ENCODE data around the gene LRP1B.

DNA sequence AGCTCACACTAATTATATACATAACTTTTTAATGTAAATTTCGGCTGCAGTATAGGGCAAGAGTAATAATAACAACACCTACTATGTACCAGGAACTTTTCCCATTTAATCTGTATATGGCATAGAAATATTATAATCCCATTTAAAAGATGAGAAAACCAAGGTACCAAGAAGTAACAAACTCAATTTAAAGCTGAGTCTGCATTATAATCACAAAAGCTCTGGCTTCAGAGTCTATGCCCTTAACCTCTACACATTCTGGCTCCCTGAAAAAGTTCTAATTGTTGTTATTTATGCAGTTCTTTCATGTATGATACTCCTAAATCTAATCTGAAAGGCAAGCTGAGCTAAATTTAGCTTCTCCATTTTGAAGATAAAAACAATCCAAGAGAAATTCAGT, 1675.5 kb downstream of the LRP1B start:
- TF ChIP-seq MAX (CRISPR knock-in tag; IDR thresholded peaks at IDR 0.05) = no peak
- TF ChIP-seq, protein P1, sequence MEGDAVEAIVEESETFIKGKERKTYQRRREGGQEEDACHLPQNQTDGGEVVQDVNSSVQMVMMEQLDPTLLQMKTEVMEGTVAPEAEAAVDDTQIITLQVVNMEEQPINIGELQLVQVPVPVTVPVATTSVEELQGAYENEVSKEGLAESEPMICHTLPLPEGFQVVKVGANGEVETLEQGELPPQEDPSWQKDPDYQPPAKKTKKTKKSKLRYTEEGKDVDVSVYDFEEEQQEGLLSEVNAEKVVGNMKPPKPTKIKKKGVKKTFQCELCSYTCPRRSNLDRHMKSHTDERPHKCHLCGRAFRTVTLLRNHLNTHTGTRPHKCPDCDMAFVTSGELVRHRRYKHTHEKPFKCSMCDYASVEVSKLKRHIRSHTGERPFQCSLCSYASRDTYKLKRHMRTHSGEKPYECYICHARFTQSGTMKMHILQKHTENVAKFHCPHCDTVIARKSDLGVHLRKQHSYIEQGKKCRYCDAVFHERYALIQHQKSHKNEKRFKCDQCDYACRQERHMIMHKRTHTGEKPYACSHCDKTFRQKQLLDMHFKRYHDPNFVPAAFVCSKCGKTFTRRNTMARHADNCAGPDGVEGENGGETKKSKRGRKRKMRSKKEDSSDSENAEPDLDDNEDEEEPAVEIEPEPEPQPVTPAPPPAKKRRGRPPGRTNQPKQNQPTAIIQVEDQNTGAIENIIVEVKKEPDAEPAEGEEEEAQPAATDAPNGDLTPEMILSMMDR (IDR thresholded peaks at IDR 0.05) = no peak
- TF ChIP-seq ATF1 (CRISPR knock-in tag; IDR thresholded peaks at IDR 0.05) = no peak
- no peak for TF ChIP-seq TEAD4 (CRISPR knock-in tag; IDR thresholded peaks at IDR 0.05)
- no peak for TF ChIP-seq KAT7 (CRISPR knock-in tag; IDR thresholded peaks at IDR 0.05; ENCODE audit: borderline replicate concordance)
- TF ChIP-seq, protein P2, sequence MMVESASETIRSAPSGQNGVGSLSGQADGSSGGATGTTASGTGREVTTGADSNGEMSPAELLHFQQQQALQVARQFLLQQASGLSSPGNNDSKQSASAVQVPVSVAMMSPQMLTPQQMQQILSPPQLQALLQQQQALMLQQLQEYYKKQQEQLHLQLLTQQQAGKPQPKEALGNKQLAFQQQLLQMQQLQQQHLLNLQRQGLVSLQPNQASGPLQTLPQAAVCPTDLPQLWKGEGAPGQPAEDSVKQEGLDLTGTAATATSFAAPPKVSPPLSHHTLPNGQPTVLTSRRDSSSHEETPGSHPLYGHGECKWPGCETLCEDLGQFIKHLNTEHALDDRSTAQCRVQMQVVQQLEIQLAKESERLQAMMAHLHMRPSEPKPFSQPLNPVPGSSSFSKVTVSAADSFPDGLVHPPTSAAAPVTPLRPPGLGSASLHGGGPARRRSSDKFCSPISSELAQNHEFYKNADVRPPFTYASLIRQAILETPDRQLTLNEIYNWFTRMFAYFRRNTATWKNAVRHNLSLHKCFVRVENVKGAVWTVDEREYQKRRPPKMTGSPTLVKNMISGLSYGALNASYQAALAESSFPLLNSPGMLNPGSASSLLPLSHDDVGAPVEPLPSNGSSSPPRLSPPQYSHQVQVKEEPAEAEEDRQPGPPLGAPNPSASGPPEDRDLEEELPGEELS (CRISPR knock-in tag; IDR thresholded peaks at IDR 0.05) = no peak
- no peak for TF ChIP-seq CBFB (CRISPR knock-in tag; IDR thresholded peaks at IDR 0.05; ENCODE audit: low read depth)
- TF ChIP-seq, protein P3, sequence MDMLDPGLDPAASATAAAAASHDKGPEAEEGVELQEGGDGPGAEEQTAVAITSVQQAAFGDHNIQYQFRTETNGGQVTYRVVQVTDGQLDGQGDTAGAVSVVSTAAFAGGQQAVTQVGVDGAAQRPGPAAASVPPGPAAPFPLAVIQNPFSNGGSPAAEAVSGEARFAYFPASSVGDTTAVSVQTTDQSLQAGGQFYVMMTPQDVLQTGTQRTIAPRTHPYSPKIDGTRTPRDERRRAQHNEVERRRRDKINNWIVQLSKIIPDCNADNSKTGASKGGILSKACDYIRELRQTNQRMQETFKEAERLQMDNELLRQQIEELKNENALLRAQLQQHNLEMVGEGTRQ (CRISPR knock-in tag; IDR thresholded peaks at IDR 0.05) = no peak
- TF ChIP-seq MXD4 (CRISPR knock-in tag; IDR thresholded peaks at IDR 0.05; ENCODE audit: borderline replicate concordance) = no peak
- TF ChIP-seq NR3C1 (CRISPR knock-in tag; conservative IDR thresholded peaks at IDR 0.05; ENCODE audit: low read depth) = no peak
- TF ChIP-seq CREB1 (CRISPR knock-in tag; IDR thresholded peaks at IDR 0.05) = no peak
- no peak for TF ChIP-seq ZNF232 (CRISPR knock-in tag; IDR thresholded peaks at IDR 0.05)
- TF ChIP-seq RORB (CRISPR knock-in tag; IDR thresholded peaks at IDR 0.05) = no peak

Data from WTC11 (cell line).